Epithelial cell of prostate (primary cell): ENCODE data around the gene IGF2BP3.
"Not testable (repeated sequence)": the region's sequence is repeated elsewhere in the genome, so short reads cannot be mapped to it uniquely, and the experiment has no call there.

Experiments
- DNase-seq: peaks from one replicate; pipeline ENCODE4 v3.0.0-alpha.2; 2011; ENCODE audit warnings: low read depth, low spot score
- H3K27ac ChIP-seq: fragments of 450-650 bp; 2 replicates; pipeline ENCODE4 v1.5.1; 2017; ENCODE audit warnings: mild to moderate bottlenecking

The IGF2BP3 gene

DNA sequence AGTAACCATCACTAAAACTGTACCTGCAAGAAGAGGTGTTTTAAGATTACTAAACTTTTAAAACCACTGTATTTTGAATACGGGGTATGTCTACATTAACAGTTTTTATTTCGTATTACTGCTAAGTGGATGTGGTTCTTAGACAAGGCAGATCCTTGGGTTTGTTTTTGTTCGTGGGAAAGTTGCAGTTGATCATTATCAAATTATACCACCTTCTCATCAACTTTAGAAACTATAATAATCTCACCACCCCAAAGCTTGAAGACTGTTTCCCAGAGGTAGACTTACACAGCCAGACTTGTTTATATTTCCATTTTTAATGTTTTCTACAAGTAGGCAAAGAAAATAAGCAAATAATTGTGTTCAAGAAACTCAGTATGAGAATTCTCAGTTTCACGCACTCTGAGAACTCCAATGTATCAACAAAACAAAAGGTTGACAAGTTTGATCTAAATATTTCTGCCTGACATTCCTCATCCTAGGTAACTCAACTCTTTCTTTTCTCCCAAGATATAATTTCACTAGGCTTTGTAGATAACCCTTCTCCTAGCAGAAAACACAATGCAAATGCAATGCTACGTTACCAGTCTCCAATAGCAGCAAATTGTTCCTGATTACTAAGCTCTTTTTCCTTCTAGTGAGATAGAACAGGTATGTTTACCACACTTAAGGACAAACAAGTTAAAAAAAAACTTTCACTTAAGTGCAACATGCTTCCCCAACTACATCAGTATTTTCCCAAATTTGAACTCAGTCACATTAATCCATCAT is 36.0 kb downstream of the IGF2BP3 start:
- DNase-seq = no peak
- no peak overlapping the region for H3K27ac ChIP-seq

DNA sequence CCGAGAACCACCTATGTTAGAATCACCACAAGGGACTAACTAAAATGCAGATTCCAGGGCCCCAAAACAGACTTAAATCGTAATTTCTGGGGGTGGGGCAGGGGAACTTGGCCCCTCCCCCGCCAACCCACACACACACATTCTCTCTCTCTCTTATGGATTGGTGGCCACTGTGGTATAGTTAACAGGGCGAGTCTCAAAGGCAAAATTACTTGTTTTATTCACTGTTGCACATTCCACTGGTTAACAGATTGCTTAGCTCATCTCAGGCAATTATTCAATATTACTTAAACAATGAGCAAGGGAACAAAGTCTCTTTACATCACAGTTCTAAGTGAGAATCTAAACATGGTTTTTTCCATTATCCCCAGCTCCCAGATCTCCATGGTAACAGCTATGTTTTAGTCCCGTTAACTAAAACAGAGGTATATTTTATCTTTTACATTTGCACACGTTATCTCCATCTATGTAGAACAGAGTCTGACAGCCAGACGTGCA is 38.5 kb downstream of the IGF2BP3 start:
- DNase-seq = no peak
- H3K27ac ChIP-seq = peak overlapping the region; percentile 98

DNA sequence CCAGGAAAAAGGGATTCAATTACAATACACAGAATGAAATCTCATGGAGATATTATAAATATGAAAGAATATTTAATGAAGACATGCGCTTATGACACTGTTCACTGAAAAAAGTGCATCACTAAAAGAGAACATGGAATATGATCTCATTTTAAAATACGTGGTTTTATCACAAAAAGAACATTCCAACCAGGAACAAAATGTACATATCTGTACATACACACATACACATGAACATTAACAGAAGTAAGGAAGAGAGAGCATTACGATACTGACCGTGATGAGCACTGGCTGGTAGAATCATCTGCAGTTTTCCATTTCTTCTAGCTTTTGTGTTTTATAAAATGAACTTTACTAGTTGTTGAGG is 39.4 kb downstream of the IGF2BP3 start:
- peak overlapping the region; percentile 98 for H3K27ac ChIP-seq
- no peak for DNase-seq

DNA sequence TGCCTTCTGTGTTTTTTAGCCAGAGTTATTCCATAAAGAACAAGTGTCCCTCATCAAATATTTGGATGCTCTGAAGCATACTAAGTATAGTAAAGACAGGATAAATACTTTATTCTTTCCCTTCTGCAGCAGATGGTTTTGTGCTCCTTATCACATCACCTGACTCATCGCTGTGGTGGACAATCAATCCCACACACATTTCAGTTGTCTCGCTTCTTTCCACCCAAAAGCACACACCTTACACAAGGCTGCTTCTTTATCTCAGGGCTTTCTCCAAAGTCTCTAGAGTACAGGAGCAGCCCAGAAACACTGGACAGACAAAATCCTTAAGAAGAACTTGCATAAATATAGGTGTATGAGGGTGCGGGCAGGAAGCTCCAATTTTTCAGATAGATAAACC is 43.4 kb downstream of the IGF2BP3 start:
- no peak for DNase-seq
- no peak overlapping the region for H3K27ac ChIP-seq

DNA sequence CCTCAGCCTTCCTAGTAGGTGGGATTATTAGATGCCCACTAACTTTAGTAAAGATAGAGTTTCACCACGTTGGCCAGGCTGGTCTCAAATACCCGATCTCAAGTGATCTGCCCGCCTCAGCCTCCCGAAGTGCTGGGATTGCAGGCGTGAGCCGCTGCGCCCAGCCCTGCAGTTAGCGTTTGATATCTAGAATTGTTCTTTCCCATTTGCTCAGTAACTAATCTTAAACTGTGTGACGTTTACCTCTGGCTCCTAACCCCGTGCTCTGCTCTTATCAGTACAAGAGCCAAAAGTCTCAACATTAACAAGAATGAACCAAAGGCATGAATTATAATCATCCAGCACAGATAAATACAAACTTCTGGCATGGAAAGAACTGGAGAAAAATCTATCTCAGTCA is 47.4 kb downstream of the IGF2BP3 start:
- no peak overlapping the region for H3K27ac ChIP-seq
- DNase-seq = no peak

DNA sequence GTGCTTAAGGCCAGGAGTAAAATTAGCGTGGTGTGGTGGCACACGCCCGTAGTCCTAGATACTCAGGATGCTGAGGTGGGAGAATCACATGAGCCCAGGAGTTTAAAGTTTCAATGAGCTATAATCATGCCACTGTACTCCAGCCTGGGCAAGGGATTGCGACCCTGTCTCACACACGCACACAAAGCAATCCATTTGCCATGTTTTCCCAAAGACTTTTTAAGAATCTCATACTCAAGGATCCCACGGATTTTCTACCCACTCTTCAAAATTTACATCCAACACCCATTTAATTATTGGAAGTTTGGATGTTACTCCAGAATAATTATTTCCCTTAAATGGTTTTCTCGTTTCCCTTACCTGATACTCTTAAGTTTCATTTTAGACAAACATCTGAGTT is 47.9 kb downstream of the IGF2BP3 start:
- no peak overlapping the region for H3K27ac ChIP-seq
- DNase-seq = no peak

DNA sequence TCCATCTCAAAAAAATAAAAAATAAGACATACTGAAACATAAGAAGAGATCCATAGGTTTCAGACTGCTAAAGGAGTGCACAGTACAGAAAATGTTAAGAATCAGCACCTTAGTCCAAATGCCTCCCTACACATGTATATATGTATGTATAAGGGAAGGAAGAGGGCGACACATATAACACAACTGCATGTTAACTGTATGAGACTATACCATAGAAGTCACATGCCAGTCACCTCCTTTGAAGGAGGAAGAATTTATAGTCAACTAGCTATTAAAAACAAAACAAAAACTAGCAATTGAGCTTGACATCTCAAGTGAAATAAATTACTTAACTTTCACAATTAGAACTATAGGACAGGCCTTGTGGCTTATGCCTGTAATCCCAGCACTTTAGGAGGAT is 50.4 kb downstream of the IGF2BP3 start:
- no peak for DNase-seq
- H3K27ac ChIP-seq = no peak overlapping the region

DNA sequence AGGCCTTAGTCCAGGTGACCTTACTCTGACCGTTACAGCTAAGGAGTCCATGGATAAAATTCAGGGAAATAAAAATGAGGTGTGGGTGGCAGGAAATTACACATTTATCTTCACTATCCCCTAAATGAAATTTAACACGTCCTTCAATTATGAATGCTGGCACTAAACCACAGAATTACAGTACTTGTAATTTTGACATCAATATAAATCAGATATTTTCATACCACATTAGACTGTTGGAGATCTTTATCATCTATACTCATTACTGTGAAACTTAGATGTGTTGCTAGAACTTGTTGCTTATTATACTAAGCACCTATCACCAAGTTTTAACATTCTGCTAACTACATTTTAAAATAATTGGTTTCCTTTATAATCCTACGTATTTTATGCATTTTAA is 51.1 kb downstream of the IGF2BP3 start:
- no peak for DNase-seq

DNA sequence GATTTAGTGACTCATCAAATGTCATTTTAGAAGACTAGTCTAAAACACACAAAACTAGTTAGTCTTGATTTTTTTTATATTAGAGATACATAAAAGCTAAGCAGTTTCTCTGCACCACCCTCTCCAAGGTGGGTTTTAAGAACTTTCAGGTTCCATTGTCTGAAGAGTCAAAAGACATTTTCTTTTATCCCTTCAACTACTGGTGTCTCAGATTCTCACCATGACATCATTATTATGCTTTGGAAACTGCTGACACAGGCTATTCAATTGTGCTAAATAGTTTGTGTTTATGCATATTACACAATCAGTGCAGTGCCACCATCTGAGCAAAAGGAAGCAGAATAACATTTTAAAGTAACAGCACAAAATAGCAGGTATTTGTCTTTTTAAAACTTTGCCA is 52.2 kb downstream of the IGF2BP3 start:
- no peak for DNase-seq
- H3K27ac ChIP-seq = no peak overlapping the region

More for the DNA sequence above, 51.1 kb downstream of the IGF2BP3 start:
- no peak overlapping the region for H3K27ac ChIP-seq

DNA sequence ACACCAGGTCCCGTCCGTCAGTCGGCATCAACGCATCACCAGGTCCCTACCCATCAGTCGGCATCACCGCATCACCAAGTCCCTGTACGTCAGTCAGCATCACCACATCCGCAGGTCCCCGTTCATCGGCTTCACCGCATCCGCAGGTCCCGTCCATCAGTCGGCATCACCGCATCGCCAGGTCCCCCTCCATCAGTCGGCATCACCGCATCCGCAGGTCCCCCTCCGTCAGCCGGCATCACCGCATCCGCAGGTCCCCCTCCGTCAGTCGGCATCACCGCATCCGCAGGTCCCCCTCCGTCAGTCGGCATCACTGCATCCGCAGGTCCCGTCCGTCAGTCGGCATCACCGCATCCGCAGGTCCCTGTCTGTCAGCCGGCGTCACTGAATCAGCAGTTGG is 55.1 kb downstream of the IGF2BP3 start:
- no peak for DNase-seq

DNA sequence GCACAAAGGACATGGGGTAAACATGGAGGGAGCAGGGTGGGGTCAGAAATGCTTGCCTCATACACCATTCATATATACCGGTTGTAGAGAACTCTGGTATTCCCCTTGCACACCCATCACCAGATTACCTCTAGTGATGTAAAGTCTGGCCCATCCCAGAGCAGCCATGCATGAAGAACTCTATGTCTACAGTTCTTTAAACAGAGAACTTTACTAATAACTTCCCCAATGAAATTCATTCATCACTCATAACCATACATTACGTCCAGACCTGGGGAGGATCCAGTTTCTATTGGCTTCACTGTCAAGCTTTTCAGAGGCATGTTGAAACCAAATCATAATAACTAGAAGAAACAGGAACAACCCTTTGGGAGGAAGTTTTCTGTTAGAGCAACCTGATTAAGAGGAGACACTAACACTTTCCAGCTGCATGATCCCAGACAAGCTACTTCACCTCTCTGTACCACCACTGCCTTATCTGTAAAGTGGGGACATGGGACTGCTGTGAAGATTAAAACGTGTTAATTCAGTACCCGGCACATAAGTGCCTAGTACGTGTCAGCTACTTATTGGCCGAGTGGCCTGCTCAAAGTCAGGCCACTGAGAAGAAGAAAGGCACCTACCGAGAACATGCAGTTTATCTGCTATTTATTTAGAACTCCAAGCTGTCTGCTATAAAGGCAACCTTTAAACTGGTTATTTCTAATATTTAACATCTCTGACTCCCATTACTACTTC is 59.7 kb downstream of the IGF2BP3 start:
- peak overlapping the region; percentile 27 for H3K27ac ChIP-seq

More for the DNA sequence above, 55.1 kb downstream of the IGF2BP3 start:
- H3K27ac ChIP-seq = no peak overlapping the region

DNA sequence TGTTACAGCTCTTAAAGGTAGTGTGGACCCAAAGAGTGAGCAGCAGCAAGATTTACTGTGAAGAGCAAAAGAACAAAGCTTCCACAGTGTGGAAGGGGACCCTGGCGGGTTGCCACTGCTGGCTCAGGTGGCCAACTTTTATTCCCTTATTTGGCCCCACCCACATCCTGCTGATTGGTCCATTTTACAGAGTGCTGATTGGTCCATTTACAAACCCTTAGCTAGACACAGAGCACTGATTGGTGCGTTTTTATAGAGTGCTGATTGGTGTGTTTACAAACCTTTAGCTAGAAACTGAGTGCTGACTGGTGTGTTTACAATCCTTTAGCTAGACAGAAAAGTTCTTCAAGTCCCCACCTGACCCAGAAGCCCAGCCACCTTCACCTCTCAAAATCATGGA is 63.7 kb downstream of the IGF2BP3 start:
- DNase-seq = not testable (repeated sequence)

More for the DNA sequence above, 59.7 kb downstream of the IGF2BP3 start:
- peak; percentile 26 for DNase-seq

DNA sequence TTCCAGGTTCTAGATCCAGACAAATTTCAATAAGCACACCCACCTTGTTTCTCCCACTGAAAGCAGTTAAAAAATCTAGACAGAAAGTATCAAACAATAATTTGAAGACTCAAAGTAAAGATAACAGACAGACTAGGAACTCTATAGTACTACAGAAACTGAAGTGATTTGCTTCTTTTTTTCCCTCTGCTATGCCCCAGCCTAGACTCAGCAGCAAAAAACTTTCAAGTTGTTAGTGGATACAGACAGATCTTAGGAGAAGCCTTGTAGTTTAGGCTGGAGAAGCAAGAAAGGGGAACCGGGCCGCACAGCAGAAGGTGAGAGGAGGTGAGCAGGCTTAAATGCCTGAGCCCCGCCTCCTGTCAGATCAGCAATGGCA is 65.1 kb downstream of the IGF2BP3 start:
- no peak for DNase-seq
- H3K27ac ChIP-seq = no peak overlapping the region

More for the DNA sequence above, 63.7 kb downstream of the IGF2BP3 start:
- not testable (repeated sequence) for H3K27ac ChIP-seq

DNA sequence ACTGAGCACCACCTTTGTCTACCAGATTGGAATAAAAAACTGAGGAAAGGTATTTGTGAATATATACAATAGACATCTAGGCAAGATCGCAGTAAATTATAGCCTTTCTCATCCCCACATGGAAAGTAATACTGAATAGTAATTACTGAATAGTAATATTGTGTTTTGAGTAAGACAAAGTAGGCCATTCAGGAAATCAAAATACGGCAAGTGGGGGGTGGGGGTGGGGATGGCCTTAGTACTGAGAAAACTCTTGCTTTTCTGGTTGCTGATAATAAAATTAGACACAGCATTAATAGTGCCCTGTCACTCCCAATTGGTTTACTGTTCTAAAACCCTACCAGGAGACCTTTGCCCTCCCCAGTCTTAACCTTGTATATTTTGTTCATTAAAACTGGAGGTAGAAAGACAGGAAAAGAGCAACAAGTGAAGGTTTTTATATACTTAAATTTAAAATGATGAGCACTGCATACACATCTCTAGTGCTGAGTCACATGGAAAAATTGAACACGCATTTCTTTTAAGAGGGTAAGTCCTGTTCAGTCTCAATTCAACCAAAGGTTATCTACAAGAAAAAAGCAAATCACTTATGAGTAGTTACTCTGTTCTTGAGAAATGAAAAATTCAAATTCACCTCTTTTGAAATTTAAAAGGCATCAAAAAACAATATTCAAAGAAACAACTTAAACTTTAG is 65.6 kb downstream of the IGF2BP3 start:
- DNase-seq = no peak
- no peak overlapping the region for H3K27ac ChIP-seq

DNA sequence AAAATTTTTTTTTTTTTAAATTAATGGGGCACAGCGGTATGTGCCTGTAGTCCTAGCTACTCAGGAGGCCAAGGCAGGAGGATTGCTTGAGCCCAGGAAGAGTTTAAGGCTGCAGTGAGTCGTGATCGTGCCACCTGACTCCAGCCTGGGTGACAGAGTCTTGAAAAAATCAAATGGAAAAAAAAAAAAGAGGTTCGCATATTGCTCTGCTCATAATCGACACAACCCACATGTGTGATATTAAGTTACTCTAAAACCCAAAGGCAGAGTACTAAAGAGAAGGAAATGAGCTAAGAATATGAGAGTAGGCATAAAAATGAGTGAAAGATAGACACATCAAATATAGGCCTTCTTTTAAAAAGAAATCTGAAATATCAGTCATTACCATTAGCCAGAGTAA is 66.3 kb downstream of the IGF2BP3 start:
- H3K27ac ChIP-seq = no peak overlapping the region
- no peak for DNase-seq

DNA sequence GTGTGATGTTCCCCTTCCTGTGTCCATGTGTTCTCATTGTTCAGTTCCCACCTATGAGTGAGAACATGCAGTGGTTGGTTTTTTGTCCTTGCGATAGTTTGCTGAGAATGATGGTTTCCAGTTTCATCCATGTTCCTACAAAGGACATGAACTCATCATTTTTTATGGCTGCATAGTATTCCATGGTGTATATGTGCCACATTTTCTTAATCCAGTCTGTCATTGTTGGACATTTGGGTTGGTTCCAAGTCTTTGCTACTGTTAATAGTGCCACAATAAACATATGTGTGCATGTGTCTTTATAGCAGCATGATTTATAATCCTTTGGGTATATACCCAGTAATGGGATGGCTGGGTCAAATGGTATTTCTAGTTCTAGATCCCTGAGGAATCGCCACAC is 72.2 kb downstream of the IGF2BP3 start:
- not testable (repeated sequence) for DNase-seq, H3K27ac ChIP-seq

DNA sequence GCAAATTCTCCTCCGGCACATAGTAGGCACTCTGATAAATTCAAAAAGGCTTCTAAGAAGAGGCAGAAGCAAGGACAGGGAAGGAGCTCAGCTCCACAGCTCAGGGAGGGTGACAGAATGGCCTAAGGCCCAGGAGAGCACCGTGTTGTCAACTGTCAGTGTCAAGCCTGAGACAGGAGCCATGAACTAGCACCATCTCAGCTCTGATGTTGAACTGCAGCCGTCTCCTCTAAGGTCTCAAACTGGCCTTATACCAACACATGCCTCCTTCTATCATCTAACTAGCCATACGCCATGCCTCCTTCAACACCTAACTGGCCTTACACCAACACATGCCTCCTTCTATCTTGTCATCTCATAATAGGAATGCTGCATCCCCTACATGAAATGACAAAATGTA is 73.0 kb downstream of the IGF2BP3 start:
- H3K27ac ChIP-seq = no peak overlapping the region
- DNase-seq = no peak

DNA sequence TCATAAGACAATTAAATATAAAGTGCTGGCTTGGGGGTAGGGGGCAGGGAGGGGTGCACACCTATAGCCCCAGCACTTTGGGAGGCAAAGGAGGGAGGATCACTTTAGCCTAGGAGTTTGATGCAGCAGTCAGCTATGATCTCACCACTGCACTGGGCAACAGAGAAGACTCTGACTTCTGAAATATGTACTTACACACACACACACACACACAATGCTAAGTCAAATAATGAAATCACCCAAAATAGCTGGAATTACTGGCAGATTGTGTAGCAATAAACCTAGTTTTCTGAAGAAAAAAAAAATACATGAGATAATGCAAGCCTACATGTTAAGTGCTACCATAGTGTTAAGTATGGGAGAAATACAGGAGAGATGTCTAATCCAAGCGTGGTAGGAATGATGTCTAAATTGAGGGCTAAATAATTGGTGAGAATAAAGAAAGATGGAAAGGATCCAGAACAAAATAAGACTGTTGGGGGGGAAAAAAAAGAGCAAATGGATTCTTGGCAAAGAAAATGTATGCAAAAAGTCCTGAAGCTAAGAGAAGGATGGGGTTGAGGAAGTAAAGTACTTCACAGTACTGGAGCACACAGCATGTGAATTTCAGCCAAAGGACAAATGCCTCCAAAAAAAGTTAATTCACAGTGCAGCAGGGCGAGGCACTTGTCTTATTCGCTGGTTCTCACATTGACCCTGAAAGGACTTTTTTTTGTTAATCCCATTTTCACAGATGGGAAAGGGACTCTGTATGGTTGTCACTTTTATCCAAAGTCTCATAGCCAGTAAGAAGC is 73.9 kb downstream of the IGF2BP3 start:
- DNase-seq = no peak
- H3K27ac ChIP-seq = no peak overlapping the region

DNA sequence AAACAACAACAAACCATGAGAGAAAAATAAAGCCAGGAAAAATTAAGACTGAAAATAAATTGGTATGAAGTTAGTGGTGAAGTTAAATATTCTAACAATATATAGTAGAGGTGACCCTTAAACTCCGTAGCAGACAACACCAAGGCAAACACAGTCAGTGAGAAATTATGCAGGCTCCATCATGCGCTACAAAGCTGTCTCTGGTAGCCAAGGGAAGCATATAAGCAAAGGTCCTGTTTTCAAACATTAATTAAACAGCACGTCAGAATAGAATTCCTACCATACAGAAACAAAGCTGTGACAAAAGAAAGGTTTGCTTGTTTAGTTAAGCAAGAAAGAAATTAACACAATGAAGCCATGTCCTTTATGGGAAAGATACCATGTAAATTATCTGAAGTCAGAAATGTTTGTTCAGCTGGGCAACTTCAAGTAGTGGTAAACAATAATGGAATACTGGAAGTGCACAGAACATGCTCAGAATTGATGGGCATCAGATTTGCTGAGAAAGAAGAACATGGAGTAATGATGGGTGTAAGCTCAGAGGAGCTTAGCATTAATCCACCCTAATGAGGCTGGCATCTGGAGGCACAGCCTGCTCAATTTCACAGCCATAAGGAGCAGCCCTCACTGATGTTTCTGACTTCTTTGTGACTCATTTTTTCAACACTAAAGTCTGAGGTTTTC is 75.7 kb downstream of the IGF2BP3 start:
- no peak for DNase-seq
- no peak overlapping the region for H3K27ac ChIP-seq

DNA sequence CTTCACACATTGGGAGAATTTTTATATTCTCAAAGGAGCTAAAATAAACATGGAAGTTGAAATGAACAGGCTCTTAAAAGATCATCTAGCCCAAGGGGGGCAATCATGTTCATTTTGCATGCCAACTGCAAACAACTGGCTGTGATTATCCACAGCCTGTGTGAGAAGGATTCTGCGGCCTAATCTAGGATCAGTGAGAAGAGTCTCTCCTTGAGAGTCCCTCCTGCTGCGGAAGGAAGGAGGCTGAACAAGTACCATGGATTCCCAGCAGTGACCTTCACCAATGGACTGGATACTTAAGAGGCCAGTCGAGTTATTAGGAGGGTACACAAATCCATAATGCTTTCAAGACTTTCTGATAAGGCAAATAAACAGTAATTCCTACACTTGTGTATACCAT is 76.7 kb downstream of the IGF2BP3 start:
- DNase-seq = no peak
- H3K27ac ChIP-seq = no peak overlapping the region
